Neural progenitor cell (in vitro differentiated cells): ENCODE results near the gene STAT5B.

Experiments used
- EZH2 ChIP-seq: fragments of 200-600 bp; sonication (generic); IDR thresholded peaks from 2 replicates; pipeline ENCODE4 v1.6.1; 2017; ENCODE audit warnings: antibody characterized with exemption, mild to moderate bottlenecking, moderate library complexity
- TF ChIP-seq, protein P1 (sequence below): fragments of 200-600 bp; sonication (generic); IDR thresholded peaks from 2 replicates; pipeline ENCODE4 v1.5.1; 2017; ENCODE audit warnings: antibody characterized with exemption, mild to moderate bottlenecking

DNA sequence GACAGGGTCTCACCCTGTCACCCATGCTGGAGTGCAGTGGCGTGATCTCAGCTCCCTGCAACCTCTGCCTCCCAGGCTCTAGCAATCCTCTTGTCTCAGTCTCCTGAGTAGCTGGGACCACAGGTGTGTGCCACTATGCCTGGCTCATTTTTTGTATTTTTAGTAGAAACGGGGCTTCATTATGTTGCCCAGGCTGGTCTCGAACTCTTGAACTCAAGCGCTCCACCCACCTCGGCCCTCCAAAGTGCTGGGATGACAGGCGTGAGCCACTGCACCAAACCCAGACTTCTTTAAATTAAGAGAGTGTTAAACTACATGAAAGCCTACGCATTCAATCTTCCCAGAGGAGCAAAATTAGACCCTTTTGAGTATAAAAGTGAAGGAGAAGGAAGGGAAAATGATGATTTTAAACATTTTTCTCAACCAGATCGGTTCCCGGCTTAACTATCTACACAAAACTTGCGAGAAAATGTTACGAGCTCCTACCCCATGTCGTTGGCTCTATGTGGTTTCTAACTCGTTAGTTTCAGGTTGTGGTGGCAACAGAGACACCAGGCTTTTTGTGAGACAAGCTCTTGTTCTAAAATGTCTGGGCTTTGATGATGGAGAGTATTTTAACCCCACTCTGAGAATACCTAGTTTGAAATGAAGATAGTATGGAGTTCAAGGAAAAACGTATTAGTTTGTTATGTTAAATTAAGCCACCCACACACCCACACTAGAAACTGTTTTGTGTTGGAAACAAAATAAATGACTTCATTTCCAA, 26.3 kb downstream of the STAT5B start:
- TF ChIP-seq, protein P1, sequence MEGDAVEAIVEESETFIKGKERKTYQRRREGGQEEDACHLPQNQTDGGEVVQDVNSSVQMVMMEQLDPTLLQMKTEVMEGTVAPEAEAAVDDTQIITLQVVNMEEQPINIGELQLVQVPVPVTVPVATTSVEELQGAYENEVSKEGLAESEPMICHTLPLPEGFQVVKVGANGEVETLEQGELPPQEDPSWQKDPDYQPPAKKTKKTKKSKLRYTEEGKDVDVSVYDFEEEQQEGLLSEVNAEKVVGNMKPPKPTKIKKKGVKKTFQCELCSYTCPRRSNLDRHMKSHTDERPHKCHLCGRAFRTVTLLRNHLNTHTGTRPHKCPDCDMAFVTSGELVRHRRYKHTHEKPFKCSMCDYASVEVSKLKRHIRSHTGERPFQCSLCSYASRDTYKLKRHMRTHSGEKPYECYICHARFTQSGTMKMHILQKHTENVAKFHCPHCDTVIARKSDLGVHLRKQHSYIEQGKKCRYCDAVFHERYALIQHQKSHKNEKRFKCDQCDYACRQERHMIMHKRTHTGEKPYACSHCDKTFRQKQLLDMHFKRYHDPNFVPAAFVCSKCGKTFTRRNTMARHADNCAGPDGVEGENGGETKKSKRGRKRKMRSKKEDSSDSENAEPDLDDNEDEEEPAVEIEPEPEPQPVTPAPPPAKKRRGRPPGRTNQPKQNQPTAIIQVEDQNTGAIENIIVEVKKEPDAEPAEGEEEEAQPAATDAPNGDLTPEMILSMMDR, result no peak
- TF ChIP-seq EZH2, result no peak
